NT2/D1 (cell line): ENCODE data around the gene UBE2E1.

Experiments used
- SUZ12 ChIP-seq: IDR thresholded peaks from 2 replicates; pipeline ENCODE4 v1.6.1; 2011; ENCODE audit not compliant: insufficient read length, insufficient read depth; ENCODE audit errors: extremely low read depth
- YY1 ChIP-seq: IDR thresholded peaks from 2 replicates; pipeline ENCODE4 v1.6.1; 2011; ENCODE audit not compliant: insufficient read length, insufficient read depth
- ZNF274 ChIP-seq: IDR thresholded peaks from 2 replicates; pipeline ENCODE4 v1.6.1; 2011; ENCODE audit warnings: mild to moderate bottlenecking, low read depth, low read length

DNA sequence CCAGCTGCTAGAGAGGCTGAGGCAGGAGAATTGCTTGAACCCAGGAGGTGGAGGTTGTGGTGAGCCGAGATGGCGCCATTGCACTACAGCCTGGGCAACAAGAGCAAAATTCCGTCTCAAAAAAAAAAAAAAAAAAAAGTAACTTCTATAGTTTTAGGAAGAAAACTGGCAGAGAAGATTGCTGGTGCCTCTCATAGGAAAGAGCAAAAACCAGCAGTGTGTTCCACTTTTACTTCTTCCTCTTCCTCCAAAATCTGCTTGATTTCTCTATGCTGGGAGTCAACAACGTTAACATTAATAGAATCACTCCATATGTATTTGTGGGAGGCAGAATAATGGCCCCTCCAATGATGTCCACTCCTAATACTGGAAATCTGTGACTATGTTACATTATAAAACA, 126.8 kb downstream of the UBE2E1 start:
- TF ChIP-seq SUZ12 = no peak
- TF ChIP-seq ZNF274 = no peak
- TF ChIP-seq YY1 = no peak
